ENCODE measurements around the gene MAP1LC3A.

DNA sequence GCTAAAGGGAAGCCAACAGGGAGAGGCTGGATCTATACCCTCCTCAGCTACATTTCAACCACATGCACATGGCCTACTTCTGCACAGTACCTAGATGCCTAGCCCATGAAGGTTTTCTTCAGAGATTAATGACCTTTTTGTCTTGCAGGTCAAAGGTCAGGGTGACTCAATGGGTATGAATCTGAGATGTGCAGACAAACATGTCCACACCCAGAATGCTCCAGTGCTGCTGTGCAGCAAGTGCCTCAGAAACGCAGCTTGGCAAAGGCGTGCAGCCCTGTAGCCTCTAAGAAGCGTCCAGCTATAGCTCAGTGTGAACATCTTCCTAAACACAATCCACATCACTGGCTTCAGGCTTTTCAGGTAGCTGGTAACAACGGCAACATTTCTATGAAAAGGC, 24.4 kb downstream of the MAP1LC3A start:
- TF ChIP-seq POLR2AphosphoS5 (IDR thresholded peaks at IDR 0.05) (no peak), POLR2A (IDR thresholded peaks at IDR 0.05) (no peak)

Measured in stomach (tissue), 4 donors.